ENCODE measurements around the gene HDAC6.

HDAC6 gene

GRCh38 chrX:48789366-48790220 is 12.3 kb upstream of the HDAC6 start:
- H3K36me3 ChIP-seq (ENCODE audit: control insufficient read depth, insufficient read depth, low read length) = no peaks in the 10 kb centered on the region
- H3K9me3 ChIP-seq (ENCODE audit: control insufficient read depth, low read length) = no peaks in the 10 kb centered on the region
- 91 to 95% methylated on average over 5 to 7 of the region's 7 CpGs for WGBS, 2 experiments
- no peaks in the 10 kb centered on the region for H3K27me3 ChIP-seq (ENCODE audit: control insufficient read depth, insufficient read depth, low read length, poor library complexity, severe bottlenecking)
- H3K27ac ChIP-seq (ENCODE audit: insufficient read depth, low read depth, low read length, poor library complexity, severe bottlenecking) = no peak overlapping the region
- H3K4me1 ChIP-seq (ENCODE audit: control insufficient read depth, insufficient read depth, low read length) = no peaks in the 10 kb centered on the region
- no peak overlapping the region for H3K4me3 ChIP-seq (ENCODE audit: insufficient read depth, low read depth, low read length)

- H3K27ac ChIP-seq (ENCODE audit: insufficient read depth, low read depth, low read length, poor library complexity, severe bottlenecking) = no peak overlapping the region
- H3K9me3 ChIP-seq (ENCODE audit: control insufficient read depth, low read length) = no peaks in the 10 kb centered on the region
- H3K27me3 ChIP-seq (ENCODE audit: control insufficient read depth, insufficient read depth, low read length, poor library complexity, severe bottlenecking) = no peaks in the 10 kb centered on the region
- no peak overlapping the region for H3K4me3 ChIP-seq (ENCODE audit: insufficient read depth, low read depth, low read length)
- H3K4me1 ChIP-seq (ENCODE audit: control insufficient read depth, insufficient read depth, low read length) = no peaks in the 10 kb centered on the region
- 75 to 85% methylated on average over 5 of the region's 5 CpGs for WGBS, 2 experiments
- H3K36me3 ChIP-seq (ENCODE audit: control insufficient read depth, insufficient read depth, low read length) = no peaks in the 10 kb centered on the region
Observed at GRCh38 chrX:48790477-48790876, 11.4 kb upstream of the HDAC6 start.

- H3K4me1 ChIP-seq (ENCODE audit: control insufficient read depth, insufficient read depth, low read length) = no peaks in the 10 kb centered on the region
- H3K4me3 ChIP-seq (ENCODE audit: insufficient read depth, low read depth, low read length) = no peak overlapping the region
- H3K27me3 ChIP-seq (ENCODE audit: control insufficient read depth, insufficient read depth, low read length, poor library complexity, severe bottlenecking) = no peaks in the 10 kb centered on the region
- H3K9me3 ChIP-seq (ENCODE audit: control insufficient read depth, low read length) = no peaks in the 10 kb centered on the region
- H3K36me3 ChIP-seq (ENCODE audit: control insufficient read depth, insufficient read depth, low read length) = no peaks in the 10 kb centered on the region
- WGBS, 2 experiments = 89 to 91% methylated on average over 11 of the region's 11 CpGs
- H3K27ac ChIP-seq (ENCODE audit: insufficient read depth, low read depth, low read length, poor library complexity, severe bottlenecking) = no peak overlapping the region
Observed at GRCh38 chrX:48791063-48791820, 10.6 kb upstream of the HDAC6 start.

- H3K36me3 ChIP-seq (ENCODE audit: control insufficient read depth, insufficient read depth, low read length) = no peaks in the 10 kb centered on the region
- no peaks in the 10 kb centered on the region for H3K4me1 ChIP-seq (ENCODE audit: control insufficient read depth, insufficient read depth, low read length)
- H3K4me3 ChIP-seq (ENCODE audit: insufficient read depth, low read depth, low read length) = no peak overlapping the region
- no peaks in the 10 kb centered on the region for H3K27me3 ChIP-seq (ENCODE audit: control insufficient read depth, insufficient read depth, low read length, poor library complexity, severe bottlenecking)
- 92% methylated on average over 7 of the region's 7 CpGs for WGBS, 2 experiments
- no peaks in the 10 kb centered on the region for H3K9me3 ChIP-seq (ENCODE audit: control insufficient read depth, low read length)
- no peak overlapping the region for H3K27ac ChIP-seq (ENCODE audit: insufficient read depth, low read depth, low read length, poor library complexity, severe bottlenecking)
Observed at GRCh38 chrX:48792219-48792618, 9.6 kb upstream of the HDAC6 start.

GRCh38 chrX:48793935-48794334 is 7.9 kb upstream of the HDAC6 start:
- H3K27me3 ChIP-seq (ENCODE audit: control insufficient read depth, insufficient read depth, low read length, poor library complexity, severe bottlenecking) = no peaks in the 10 kb centered on the region
- H3K4me1 ChIP-seq (ENCODE audit: control insufficient read depth, insufficient read depth, low read length) = no peaks in the 10 kb centered on the region
- no peak overlapping the region for H3K27ac ChIP-seq (ENCODE audit: insufficient read depth, low read depth, low read length, poor library complexity, severe bottlenecking)
- 84 to 85% methylated on average over 4 of the region's 4 CpGs for WGBS, 2 experiments
- no peak overlapping the region for H3K4me3 ChIP-seq (ENCODE audit: insufficient read depth, low read depth, low read length)
- no peaks in the 10 kb centered on the region for H3K36me3 ChIP-seq (ENCODE audit: control insufficient read depth, insufficient read depth, low read length)
- H3K9me3 ChIP-seq (ENCODE audit: control insufficient read depth, low read length) = no peaks in the 10 kb centered on the region

- WGBS, 2 experiments = 94 to 96% methylated on average over 12 of the region's 12 CpGs
- no peak overlapping the region for H3K27ac ChIP-seq (ENCODE audit: insufficient read depth, low read depth, low read length, poor library complexity, severe bottlenecking)
- H3K27me3 ChIP-seq (ENCODE audit: control insufficient read depth, insufficient read depth, low read length, poor library complexity, severe bottlenecking) = no peaks in the 10 kb centered on the region
- no peaks in the 10 kb centered on the region for H3K36me3 ChIP-seq (ENCODE audit: control insufficient read depth, insufficient read depth, low read length)
- H3K4me1 ChIP-seq (ENCODE audit: control insufficient read depth, insufficient read depth, low read length) = no peaks in the 10 kb centered on the region
- H3K4me3 ChIP-seq (ENCODE audit: insufficient read depth, low read depth, low read length) = no peak overlapping the region
- H3K9me3 ChIP-seq (ENCODE audit: control insufficient read depth, low read length) = no peaks in the 10 kb centered on the region
Observed at GRCh38 chrX:48794340-48794910, 7.4 kb upstream of the HDAC6 start.

GRCh38 chrX:48794911-48795515 is 6.9 kb upstream of the HDAC6 start:
- Histone ChIP-seq H3K27me3 (ENCODE audit: control insufficient read depth, insufficient read depth, low read length, poor library complexity, severe bottlenecking) (no peaks in the 10 kb centered on the region), H3K9me3 (ENCODE audit: control insufficient read depth, low read length) (no peaks in the 10 kb centered on the region), H3K4me3 (ENCODE audit: insufficient read depth, low read depth, low read length) (no peak overlapping the region), H3K36me3 (ENCODE audit: control insufficient read depth, insufficient read depth, low read length) (no peaks in the 10 kb centered on the region), H3K4me1 (ENCODE audit: control insufficient read depth, insufficient read depth, low read length) (no peaks in the 10 kb centered on the region), H3K27ac (ENCODE audit: insufficient read depth, low read depth, low read length, poor library complexity, severe bottlenecking) (no peak overlapping the region)
- 89 to 90% methylated on average over 7 of the region's 8 CpGs for WGBS, 2 experiments

- Histone ChIP-seq H3K4me1 (ENCODE audit: control insufficient read depth, insufficient read depth, low read length) (no peaks in the 10 kb centered on the region), H3K4me3 (ENCODE audit: insufficient read depth, low read depth, low read length) (no peak overlapping the region), H3K27me3 (ENCODE audit: control insufficient read depth, insufficient read depth, low read length, poor library complexity, severe bottlenecking) (no peaks in the 10 kb centered on the region), H3K36me3 (ENCODE audit: control insufficient read depth, insufficient read depth, low read length) (no peaks in the 10 kb centered on the region), H3K27ac (ENCODE audit: insufficient read depth, low read depth, low read length, poor library complexity, severe bottlenecking) (no peak overlapping the region), H3K9me3 (ENCODE audit: control insufficient read depth, low read length) (no peaks in the 10 kb centered on the region)
- 90 to 96% methylated on average over 2 of the region's 2 CpGs for WGBS, 2 experiments
Observed at GRCh38 chrX:48798318-48798717, 3.5 kb upstream of the HDAC6 start.

GRCh38 chrX:48800574-48801279 is 1.1 kb upstream of the HDAC6 start:
- peak overlapping the region; percentile 78 for H3K27ac ChIP-seq (ENCODE audit: insufficient read depth, low read depth, low read length, poor library complexity, severe bottlenecking)
- no peaks in the 10 kb centered on the region for H3K27me3 ChIP-seq (ENCODE audit: control insufficient read depth, insufficient read depth, low read length, poor library complexity, severe bottlenecking)
- no peaks in the 10 kb centered on the region for H3K4me1 ChIP-seq (ENCODE audit: control insufficient read depth, insufficient read depth, low read length)
- no peaks in the 10 kb centered on the region for H3K36me3 ChIP-seq (ENCODE audit: control insufficient read depth, insufficient read depth, low read length)
- H3K4me3 ChIP-seq (ENCODE audit: insufficient read depth, low read depth, low read length) = peak overlapping the region; percentile 51
- H3K9me3 ChIP-seq (ENCODE audit: control insufficient read depth, low read length) = no peaks in the 10 kb centered on the region
- WGBS, 2 experiments = 44 to 46% methylated on average over 17 of the region's 17 CpGs
